HCT116 (cell line): Measurements from ENCODE around the gene SLFNL1.

Experiments used
- ATF3 ChIP-seq: IDR thresholded peaks from 2 replicates; pipeline ENCODE4 v1.6.1; 2012
- CEBPB ChIP-seq: IDR thresholded peaks from 2 replicates; pipeline ENCODE4 v1.6.1; 2012; ENCODE audit warnings: low read depth
- CTCF ChIP-seq, 3 experiments: fragments of 200-600 bp in 1 of 3; sonication (generic) in 1 of 3; IDR thresholded peaks in 2 of 3; conservative IDR thresholded peaks in 1 of 3; 2 replicates each; pipeline ENCODE4 v1.5.1; 2012 to 2017; ENCODE audit warnings: low read depth in 2 of 3, low read length in 2 of 3, antibody characterized with exemption in 1 of 3, borderline replicate concordance in 1 of 3, control low read depth in 1 of 3, mild to moderate bottlenecking in 1 of 3, mixed read lengths in 1 of 3, mixed run types in 1 of 3, moderate library complexity in 1 of 3; ENCODE audit not compliant: insufficient read depth in 1 of 3
- EGR1 ChIP-seq: IDR thresholded peaks from 2 replicates; pipeline ENCODE4 v1.6.1; 2012; ENCODE audit warnings: low read depth
- EZH2 ChIP-seq: fragments of 200-600 bp; sonication (generic); IDR thresholded peaks from 2 replicates; pipeline ENCODE4 v1.6.1; 2017; ENCODE audit warnings: antibody characterized with exemption, mixed run types
- FOSL1 ChIP-seq: IDR thresholded peaks from 2 replicates; pipeline ENCODE4 v1.6.1; 2012; ENCODE audit warnings: low read depth
- MAX ChIP-seq: IDR thresholded peaks from 2 replicates; pipeline ENCODE4 v1.6.1; 2012
- POLR2A ChIP-seq: IDR thresholded peaks from 2 replicates; pipeline ENCODE4 v1.7.0; 2011; ENCODE audit warnings: borderline replicate concordance; ENCODE audit not compliant: insufficient read depth, insufficient read length; ENCODE audit errors: extremely low read depth
- POLR2AphosphoS5 ChIP-seq: IDR thresholded peaks from 2 replicates; pipeline ENCODE4 v1.6.1; 2011; ENCODE audit warnings: mild to moderate bottlenecking, low read depth, low read length, moderate library complexity
- RAD21 ChIP-seq: IDR thresholded peaks from 2 replicates; pipeline ENCODE4 v1.6.1; 2012; ENCODE audit warnings: low read depth, mild to moderate bottlenecking
- SIN3A ChIP-seq: IDR thresholded peaks from 2 replicates; pipeline ENCODE4 v1.6.1; 2012; ENCODE audit warnings: low read depth
- ZNF274 ChIP-seq: fragments of 200-500 bp; sonication (Bioruptor generic); IDR thresholded peaks from 2 replicates; pipeline ENCODE4 v1.6.1; 2014; ENCODE audit warnings: mild to moderate bottlenecking, low read depth, low read length, inconsistent platforms

- TF ChIP-seq FOSL1: no peak
- TF ChIP-seq EZH2: no peak
- TF ChIP-seq CTCF (IDR thresholded peaks at IDR 0.05 in 2 of 3, conservative IDR thresholded peaks at IDR 0.05 in 1 of 3; ENCODE audit: borderline replicate concordance in 1 of 3, insufficient read depth in 1 of 3, low read depth in 2 of 3, low read length in 2 of 3): no peak
- TF ChIP-seq ZNF274: no peak
- TF ChIP-seq MAX: no peak
- no peak for TF ChIP-seq SIN3A
- TF ChIP-seq CEBPB: no peak
- no peak for TF ChIP-seq ATF3
- no peak for TF ChIP-seq POLR2AphosphoS5
- no peak for TF ChIP-seq EGR1
- TF ChIP-seq POLR2A: no peak
- no peak for TF ChIP-seq RAD21
Measured at GRCh38 chr1:41028034-41028642, 6.6 kb upstream of the SLFNL1 start.
